GM12878 (cell line): Measurements from ENCODE around the gene DGLUCY. TPM values are rescaled to one million over a fixed set of nuclear protein-coding genes. Genes with fewer than 3 reads are reported as not detected.

Source experiments
- ATAC-seq: fragments of 200-7000 bp; cut with Tn5 transposase; 3 replicates; pipeline ENCODE4 v1.9.1; 2020; ENCODE audit warnings: mild to moderate bottlenecking, moderate library complexity
- BruUV-seq: library from RNA; stranded (reverse); fragments of 400-500 nt; replicated peaks from 2 replicates; lab custom pipeline; 2021; lab: Mats Ljungman, UMichigan
- CTCF ChIA-PET: fragments of 300-600 bp; sonication (Branson Sonifier 250); formaldehyde crosslinking; extraction: SDS; loops from one replicate; lab custom pipeline; 2021; ENCODE audit warnings: inconsistent platforms; lab: Yijun Ruan, JAX
- POLR2A ChIA-PET: fragments of 350-600 bp; formaldehyde crosslinking; extraction: SDS; loops from one replicate; lab custom pipeline; 2021; ENCODE audit warnings: inconsistent platforms; lab: Charles Lee
- RAD21 ChIA-PET: fragments of 300-600 bp; sonication (Branson Sonifier 250); formaldehyde crosslinking; loops from one replicate; lab custom pipeline; 2023; ENCODE audit warnings: antibody characterized with exemption; ENCODE audit not compliant: unreplicated experiment; lab: Charles Lee
- SMC1A ChIA-PET: fragments of 300-600 bp; sonication (Branson Sonifier 250); formaldehyde crosslinking; loops from one replicate; lab custom pipeline; 2023; ENCODE audit not compliant: unreplicated experiment, uncharacterized antibody; lab: Charles Lee
- DNase-seq: peaks from one replicate; pipeline ENCODE4 v3.0.0-alpha.2; 2011; ENCODE audit warnings: low read depth, low spot score
- FAIRE-seq: peaks from 3 replicates; lab custom pipeline; 2011; peaks lifted over from hg19 to GRCh38; lab: Jason Lieb, UNC
- H2AFZ ChIP-seq: 2 replicates; pipeline ENCODE4 v1.6.0; 2011; ENCODE audit warnings: low read depth, low read length, control low read depth; ENCODE audit not compliant: control insufficient read depth
- H3K27ac ChIP-seq: 2 replicates; pipeline ENCODE4 v1.5.1; 2011; ENCODE audit warnings: control low read depth; ENCODE audit not compliant: control insufficient read depth, insufficient read depth
- H3K27me3 ChIP-seq, 2 experiments: replicated peaks in 1 of 2; 2 replicates each; pipeline versions ENCODE4 v1.6.0 to v1.6.1; 2011; ENCODE audit warnings: low read length in 1 of 2; ENCODE audit not compliant: control insufficient read depth in 2 of 2, insufficient read depth in 2 of 2
- H3K36me3 ChIP-seq, 2 experiments: 2 replicates each; pipeline ENCODE4 v1.5.1; 2011; ENCODE audit warnings: low read length in 1 of 2; ENCODE audit not compliant: control insufficient read depth in 2 of 2, insufficient read depth in 2 of 2
- H3K4me1 ChIP-seq: 2 replicates; pipeline ENCODE4 v1.6.1; 2011; ENCODE audit warnings: mild to moderate bottlenecking, low read length, moderate library complexity, mixed read lengths; ENCODE audit not compliant: control insufficient read depth, insufficient read depth
- H3K4me2 ChIP-seq: 2 replicates; pipeline ENCODE4 v1.6.0; 2011; ENCODE audit warnings: control low read depth; ENCODE audit not compliant: control insufficient read depth, insufficient read depth
- H3K4me3 ChIP-seq: fragments of 200-600 bp; sonication (generic); 2 replicates; pipeline ENCODE4 v1.5.1; 2016
- H3K79me2 ChIP-seq: 2 replicates; pipeline ENCODE4 v1.6.0; 2011; ENCODE audit warnings: low read length; ENCODE audit not compliant: control insufficient read depth, insufficient read depth
- H3K9ac ChIP-seq: 2 replicates; pipeline ENCODE4 v1.8.0; 2011; ENCODE audit warnings: low read length, control low read depth, mixed read lengths; ENCODE audit not compliant: control insufficient read depth, insufficient read depth
- H3K9me3 ChIP-seq: replicated peaks from 3 replicates; pipeline ENCODE4 v1.5.1; 2011; ENCODE audit warnings: mild to moderate bottlenecking, low read length; ENCODE audit not compliant: control insufficient read depth, insufficient read depth
- H4K20me1 ChIP-seq: 2 replicates; pipeline ENCODE4 v1.6.0; 2011; ENCODE audit not compliant: control insufficient read depth, insufficient read depth
- ATF2 ChIP-seq: IDR thresholded peaks from 2 replicates; pipeline ENCODE4 v1.6.1; 2012; ENCODE audit warnings: low read length, inconsistent platforms
- BACH1 ChIP-seq: fragments of 450-650 bp; IDR thresholded peaks from 2 replicates; pipeline ENCODE4 v1.6.1; 2017; ENCODE audit warnings: mild to moderate bottlenecking, borderline replicate concordance
- CBFB ChIP-seq: IDR thresholded peaks from 2 replicates; pipeline ENCODE4 v1.6.1; 2016; ENCODE audit warnings: antibody characterized with exemption, low read depth
- FOS ChIP-seq: IDR thresholded peaks from 3 replicates; pipeline ENCODE4 v1.6.1; 2011; ENCODE audit warnings: borderline replicate concordance; ENCODE audit not compliant: insufficient read length; ENCODE audit errors: extremely low read depth
- FOXK2 ChIP-seq: fragments of 450-650 bp; IDR thresholded peaks from 2 replicates; pipeline ENCODE4 v1.6.1; 2017; ENCODE audit warnings: mild to moderate bottlenecking, moderate library complexity
- NFYA ChIP-seq: IDR thresholded peaks from 2 replicates; pipeline ENCODE4 v1.6.1; 2011; ENCODE audit warnings: low read depth, mild to moderate bottlenecking, low read length, improper control_type of control experiment, borderline replicate concordance
- NR2F1 ChIP-seq: fragments of 450-650 bp; conservative IDR thresholded peaks from 2 replicates; pipeline ENCODE4 v1.6.1; 2017; ENCODE audit warnings: mild to moderate bottlenecking
- POLR2AphosphoS5 ChIP-seq: IDR thresholded peaks from 2 replicates; pipeline ENCODE4 v1.6.1; 2011; ENCODE audit warnings: mild to moderate bottlenecking, low read length, inconsistent platforms
- in situ Hi-C: fragments of 300-500 bp; cut with MboI; formaldehyde crosslinking; loops from 9 replicates; pipeline ENCODE4 v1.14.3; 2018; ENCODE audit warnings: mixed read lengths
- intact Hi-C: fragments of 100-400 bp; cut with micrococcal nuclease; formaldehyde crosslinking; loops from one replicate; pipeline ENCODE4 v1.14.2; 2022; ENCODE audit not compliant: unreplicated experiment
- polyA plus RNA-seq, 11 experiments: library from polyadenylated mRNA; depleted of rRNA in 4 of 11; unstranded in 6 of 11; stranded (reverse) in 5 of 11; fragments of >200 nt; fragmentation: Nextera tagmentation in 4 of 11; fragmentation: Illumina TruSeq in 1 of 11; extraction: Ambion mirVana in 4 of 11; extraction: Trizol in 1 of 11; gene quantifications; 1 replicate in 1 of 11; 2 replicates in 10 of 11; pipeline versions ENCODE4 v1.2.1 to v1.2.3, GENCODE V29; 2011 to 2016; ENCODE audit warnings: inconsistent platforms in 2 of 11, missing spikeins in 2 of 11, low read depth in 1 of 11
- total RNA-seq, 4 experiments: library from RNA; depleted of rRNA in 3 of 4; stranded (reverse); fragments of >200 nt in 3 of 4; fragmentation: Illumina TruSeq in 1 of 4; extraction: Trizol in 1 of 4; gene quantifications; 2 replicates each; pipeline versions ENCODE4 v1.2.1 to v1.2.3, GENCODE V29; 2013 to 2021

Gene DGLUCY
- total and polyA plus RNA-seq, 10 of the 15 experiments (the other 5 are each of a cell fraction or from before 2014, with no cell fraction given), result 15.0 to 70.3 (median 55.1) TPM

GRCh38 chr14:91139776-91140175 is 25.9 kb downstream of the DGLUCY start:
- H3K4me2 ChIP-seq, result no peak overlapping the region
- TF ChIP-seq FOS (no peak), BACH1 (no peak), FOXK2 (no peak), NR2F1 (no peak), NFYA (no peak), ATF2 (no peak), CBFB (no peak), POLR2AphosphoS5 (no peak)
- H3K4me3 ChIP-seq, result no peak overlapping the region
- intact Hi-C loops (loop anchor here (10.0 kb wide), 1 partner anchor 155 kb away; no protein-coding TSS in a partner anchor), in situ Hi-C loops (no loop called here)
- no peak for ATAC-seq
- SMC1A ChIA-PET, result interaction anchor here (0.8 to 5.9 kb wide), 12 partner anchors 13 to 237 kb away, joined by 3 to 38 read pairs (median 7); partner anchors contain the start of genes DGLUCY and RPS6KA5
- no peaks in the 10 kb centered on the region for H3K27me3 ChIP-seq
- no TSS peak for BruUV-seq
- no peak overlapping the region for H3K27ac ChIP-seq
- POLR2A ChIA-PET, result interaction anchor here (1.6 kb wide), 1 partner anchor 24 kb away, joined by 11 read pairs; no protein-coding TSS in a partner anchor
- no peak for DNase-seq
- H3K4me1 ChIP-seq, result peaks cover 14% of the 10 kb centered on the region
- no peak overlapping the region for H2AFZ ChIP-seq
- peaks cover 2% of the 10 kb centered on the region; the same call in 1 of the 2 replicates for H3K79me2 ChIP-seq
- no peaks in the 10 kb centered on the region for H3K9me3 ChIP-seq
- CTCF ChIA-PET, result interaction anchor here (0.9 to 4.6 kb wide), 15 partner anchors 10 to 240 kb away, joined by 3 to 44 read pairs (median 5); partner anchors contain the start of gene DGLUCY
- RAD21 ChIA-PET, result interaction anchor here (0.6 to 4.6 kb wide), 4 partner anchors 25 to 237 kb away, joined by 3 to 30 read pairs (median 10); partner anchors contain the start of genes DGLUCY and RPS6KA5
- H3K36me3 ChIP-seq, result peaks cover 3 to 12% of the 10 kb centered on the region in 2 experiments; a peak in 3 of 4 replicates
- no peak for FAIRE-seq
- H3K9ac ChIP-seq, result no peak overlapping the region
- no peaks in the 10 kb centered on the region; the same call in 1 of the 2 replicates for H4K20me1 ChIP-seq
